GM21390 (cell line): ENCODE results near the gene C1GALT1.

Source experiments
- ATAC-seq: cut with Tn5 transposase; IDR thresholded peaks from one replicate; pipeline ENCODE4 v1.9.1; 2021; ENCODE audit not compliant: unreplicated experiment

C1GALT1 gene

DNA sequence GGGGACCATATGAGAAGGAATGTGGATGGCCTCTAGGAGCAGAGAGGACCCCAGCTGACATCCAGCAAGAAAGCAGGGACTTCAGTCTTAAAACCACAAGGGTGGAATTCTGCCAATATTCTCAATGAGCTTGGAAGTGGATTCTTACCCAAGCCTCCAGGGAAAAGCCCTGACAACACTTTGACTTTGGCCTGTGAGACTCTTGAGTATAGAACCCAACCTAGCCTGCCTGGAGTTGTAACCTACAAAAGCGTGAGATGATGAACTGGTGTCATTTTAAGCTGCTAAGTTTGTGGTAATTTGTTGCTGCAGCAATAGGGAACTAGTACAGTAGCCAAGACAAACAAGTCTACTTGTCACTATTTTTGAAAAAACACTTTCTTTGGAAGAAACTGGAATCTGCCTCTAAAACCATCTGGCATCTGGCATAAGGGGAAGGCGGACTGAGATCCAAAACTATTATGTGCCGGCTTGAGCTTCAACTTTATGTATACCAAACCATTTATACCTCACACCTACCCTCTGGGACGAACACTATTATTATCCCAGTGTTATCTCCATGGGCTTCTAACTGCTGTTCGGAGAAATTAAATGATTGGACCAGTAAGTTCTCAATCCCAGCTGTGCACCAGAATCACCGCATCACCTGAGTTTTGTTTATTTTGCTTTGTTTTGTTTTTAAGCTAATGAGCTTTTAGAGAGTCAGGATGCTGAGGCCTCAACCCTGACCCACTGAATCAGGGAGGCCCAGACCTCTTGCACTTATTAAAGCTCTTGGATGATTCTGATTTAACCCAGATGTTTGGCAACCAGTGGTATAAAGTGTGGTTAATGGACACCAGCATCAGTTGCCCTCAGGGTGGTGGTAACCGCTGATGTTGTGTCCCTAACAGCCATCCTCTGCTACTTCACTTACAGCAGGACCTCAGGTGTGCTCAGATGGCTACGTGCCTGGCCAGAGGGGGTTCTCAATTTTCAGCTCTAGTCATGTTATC lies 83.0 kb downstream of the C1GALT1 start:
- no peak for ATAC-seq

DNA sequence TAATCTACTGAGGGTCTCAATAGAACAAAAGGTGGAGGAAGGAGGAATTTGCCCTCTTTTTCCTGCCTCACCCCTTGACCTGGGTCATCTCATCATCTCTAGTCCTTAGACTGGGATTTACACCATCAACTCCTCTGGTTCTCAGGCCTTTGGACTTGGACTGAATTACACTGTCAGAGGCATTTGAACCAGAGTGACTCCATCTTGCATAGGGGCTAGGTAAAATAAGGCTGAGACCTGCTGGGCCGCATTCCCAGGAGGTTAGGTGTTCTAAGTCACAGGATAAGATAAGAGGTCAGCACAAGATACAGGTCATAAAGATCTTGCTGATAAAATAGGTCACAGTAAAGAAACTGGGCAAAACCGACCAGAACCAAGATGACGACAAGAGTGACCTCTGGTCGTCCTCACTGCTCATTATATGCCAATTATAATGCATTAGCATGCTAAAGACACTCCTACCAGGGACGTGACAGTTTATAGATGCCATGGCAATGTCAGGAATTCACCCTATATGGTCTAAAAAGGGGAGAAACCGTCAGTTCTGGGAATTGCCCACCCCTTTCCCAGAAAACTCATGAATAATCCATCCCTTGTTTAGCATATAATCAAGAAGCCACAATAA lies 84.0 kb downstream of the C1GALT1 start:
- no peak for ATAC-seq

GRCh38 chr7:7271094-7271874 lies 88.9 kb downstream of the C1GALT1 start:
- no peak for ATAC-seq

DNA sequence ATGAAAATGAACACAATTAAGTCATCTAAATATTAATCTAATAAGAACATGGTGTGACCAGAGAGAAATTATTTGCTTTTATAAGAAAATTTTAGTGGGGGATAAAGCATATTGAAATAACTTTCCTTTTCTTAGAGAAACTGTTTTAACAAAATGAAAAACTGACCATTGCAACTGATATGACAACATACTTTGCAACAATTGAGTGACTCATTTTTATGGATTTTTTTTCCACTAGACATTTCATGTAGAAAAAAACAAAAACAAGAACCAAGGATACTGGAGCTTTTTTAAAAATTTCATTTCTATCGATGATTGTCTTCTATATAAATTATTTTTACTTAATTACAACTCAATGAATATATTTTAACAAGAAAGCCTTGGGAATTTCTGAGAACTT lies 90.0 kb downstream of the C1GALT1 start:
- ATAC-seq = no peak

DNA sequence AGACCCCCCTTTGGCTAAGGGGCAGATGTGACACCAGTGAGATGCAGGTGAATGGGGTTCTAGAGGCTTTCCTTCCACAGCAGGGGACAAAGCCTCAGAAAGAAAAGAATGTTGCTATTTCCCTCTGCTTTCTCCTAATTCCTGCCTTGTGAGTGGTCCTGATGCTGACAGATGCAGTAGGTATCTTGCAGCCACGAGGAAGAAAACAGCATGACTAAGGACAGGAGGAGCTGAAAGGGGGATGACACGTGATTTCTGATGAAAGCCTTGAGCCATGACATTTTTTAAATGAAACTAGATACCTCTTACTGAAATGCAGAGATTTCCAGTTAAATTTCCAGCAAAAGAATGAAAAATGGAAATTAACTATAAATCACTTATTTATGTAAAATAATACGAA lies 92.4 kb downstream of the C1GALT1 start:
- no peak for ATAC-seq

DNA sequence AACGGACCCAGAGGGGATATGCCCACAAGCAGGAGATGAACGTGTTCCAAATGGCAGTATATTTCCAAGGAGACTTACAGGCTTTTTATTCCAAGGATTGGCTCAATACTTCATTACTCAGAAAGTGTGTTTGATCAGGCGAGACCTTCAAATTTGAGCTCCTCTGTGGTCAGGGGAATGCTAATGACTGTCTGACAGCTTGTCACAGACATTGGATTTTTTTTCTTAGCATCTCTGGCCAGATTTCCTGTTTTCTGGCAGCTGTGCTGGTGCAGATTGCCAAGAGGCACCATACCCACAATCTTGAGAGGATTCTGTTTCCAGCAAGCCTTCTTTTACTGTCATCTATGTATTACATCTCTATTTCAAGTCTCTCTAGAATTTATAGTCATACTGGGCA lies 93.8 kb downstream of the C1GALT1 start:
- ATAC-seq = no peak

- no peak for ATAC-seq
These were observed 108.2 kb downstream of the C1GALT1 start for GRCh38 chr7:7290429-7291122.

GRCh38 chr7:7292085-7292484 lies 109.7 kb downstream of the C1GALT1 start:
- ATAC-seq = no peak

DNA sequence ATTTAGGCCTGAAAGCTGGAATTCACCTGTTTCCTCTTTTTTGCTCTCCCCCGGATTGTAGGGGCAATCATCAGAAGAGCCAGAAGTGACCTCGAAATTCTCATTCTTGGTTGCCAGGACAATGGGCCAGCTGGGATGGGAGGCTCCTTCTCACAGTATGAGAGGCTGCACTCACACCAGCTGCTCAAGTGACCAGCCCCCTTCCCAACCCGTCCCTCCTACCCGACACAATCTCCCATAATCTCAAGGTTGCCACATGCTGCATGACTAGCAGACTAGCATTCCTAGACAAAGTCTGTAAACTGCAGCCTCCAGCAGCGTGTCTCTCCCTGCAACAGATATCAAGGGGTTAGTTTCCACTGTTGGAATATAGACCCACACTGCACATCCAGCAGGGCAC lies 110.3 kb downstream of the C1GALT1 start:
- ATAC-seq = no peak

DNA sequence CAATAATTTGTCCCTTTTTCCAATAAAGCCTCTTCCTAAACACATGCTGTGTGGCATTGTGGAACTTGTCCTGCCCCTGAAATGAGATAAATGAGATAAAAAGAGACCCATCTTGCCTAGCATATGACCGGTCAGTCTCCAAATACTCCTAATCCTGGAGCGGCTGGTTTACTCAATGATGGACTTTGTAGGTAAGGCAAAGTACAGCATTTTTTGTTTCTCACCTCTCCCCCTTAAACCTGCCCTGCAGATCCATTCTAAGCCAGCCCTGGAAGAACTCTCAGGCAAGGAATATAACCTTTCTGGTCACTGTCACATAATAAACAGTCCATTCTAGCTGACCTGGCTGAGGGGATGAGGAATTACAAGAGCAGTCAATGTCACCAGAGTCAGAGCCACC lies 110.7 kb downstream of the C1GALT1 start:
- ATAC-seq = no peak

GRCh38 chr7:7294911-7295310 lies 112.6 kb downstream of the C1GALT1 start:
- no peak for ATAC-seq
